Measurements from ENCODE around the gene IL17RC.

The IL17RC gene

DNA sequence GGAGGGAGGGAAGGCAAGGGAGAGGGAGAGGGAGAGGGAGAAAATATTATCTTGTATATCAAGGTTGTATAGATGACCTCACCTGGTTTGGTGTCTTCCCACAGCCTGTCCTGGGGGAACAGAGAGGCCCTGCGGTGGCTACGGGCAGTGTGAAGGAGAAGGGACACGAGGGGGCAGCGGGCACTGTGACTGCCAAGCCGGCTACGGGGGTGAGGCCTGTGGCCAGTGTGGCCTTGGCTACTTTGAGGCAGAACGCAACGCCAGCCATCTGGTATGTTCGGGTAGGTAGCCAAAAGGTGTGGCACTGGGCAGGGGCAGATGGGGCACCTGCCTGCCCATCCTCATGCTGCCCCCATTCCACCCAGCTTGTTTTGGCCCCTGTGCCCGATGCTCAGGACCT is 23.8 kb downstream of the IL17RC start:
- H3K79me2 ChIP-seq (ENCODE audit: low read length), result no peaks in the 10 kb centered on the region

DNA sequence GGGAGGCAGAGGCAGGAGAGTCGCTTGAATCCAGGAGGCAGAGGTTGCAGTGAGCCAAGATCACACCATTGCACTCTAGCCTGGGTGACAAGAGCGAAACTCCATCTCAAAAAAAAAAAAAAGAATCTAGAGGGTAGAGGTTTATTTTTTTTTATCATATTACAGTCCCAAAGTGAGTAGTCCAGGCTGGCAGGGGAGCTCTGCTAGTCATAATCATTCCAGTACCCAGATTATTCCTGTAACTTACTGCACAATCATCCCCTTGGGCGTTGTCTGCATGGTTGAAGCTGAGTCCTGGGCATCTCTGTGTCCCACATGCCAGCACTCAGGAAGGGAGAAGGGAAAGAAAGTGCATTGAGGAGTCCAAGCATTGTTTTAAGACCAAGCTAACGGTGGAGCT is 25.3 kb downstream of the IL17RC start:
- H3K4me3 ChIP-seq (ENCODE audit: low read length), result no peak overlapping the region
- no peaks in the 10 kb centered on the region for H3K79me2 ChIP-seq (ENCODE audit: low read length)
- no peaks in the 10 kb centered on the region for H3K36me3 ChIP-seq (replicated peaks; ENCODE audit: insufficient read depth, low read length)
- no peaks in the 10 kb centered on the region for H3K27me3 ChIP-seq (replicated peaks; ENCODE audit: insufficient read depth, low read length)
- H3K9me2 ChIP-seq (replicated peaks; ENCODE audit: insufficient read depth, low read length), result no peaks in the 10 kb centered on the region
- no peak overlapping the region for H3K4me2 ChIP-seq (ENCODE audit: low read depth, low read length)
- H2AFZ ChIP-seq (ENCODE audit: low read length), result no peak overlapping the region
- no peaks in the 10 kb centered on the region for H3K9me3 ChIP-seq (replicated peaks; ENCODE audit: insufficient read depth, low read length)
- H3K27ac ChIP-seq (ENCODE audit: low read length), result no peak overlapping the region
- H3F3A ChIP-seq (ENCODE audit: insufficient read depth, low read length), result no peaks in the 10 kb centered on the region
- H3K9ac ChIP-seq (ENCODE audit: low read length), result no peak overlapping the region
- DNase-seq, result no peak
- TF ChIP-seq EZH2 (optimal IDR thresholded peaks at IDR 0.05; ENCODE audit: low read depth, low read length) (no peak), EZH2phosphoT487 (IDR thresholded peaks at IDR 0.05; ENCODE audit: low read length) (no peak)
- TF ChIP-seq, protein P1, sequence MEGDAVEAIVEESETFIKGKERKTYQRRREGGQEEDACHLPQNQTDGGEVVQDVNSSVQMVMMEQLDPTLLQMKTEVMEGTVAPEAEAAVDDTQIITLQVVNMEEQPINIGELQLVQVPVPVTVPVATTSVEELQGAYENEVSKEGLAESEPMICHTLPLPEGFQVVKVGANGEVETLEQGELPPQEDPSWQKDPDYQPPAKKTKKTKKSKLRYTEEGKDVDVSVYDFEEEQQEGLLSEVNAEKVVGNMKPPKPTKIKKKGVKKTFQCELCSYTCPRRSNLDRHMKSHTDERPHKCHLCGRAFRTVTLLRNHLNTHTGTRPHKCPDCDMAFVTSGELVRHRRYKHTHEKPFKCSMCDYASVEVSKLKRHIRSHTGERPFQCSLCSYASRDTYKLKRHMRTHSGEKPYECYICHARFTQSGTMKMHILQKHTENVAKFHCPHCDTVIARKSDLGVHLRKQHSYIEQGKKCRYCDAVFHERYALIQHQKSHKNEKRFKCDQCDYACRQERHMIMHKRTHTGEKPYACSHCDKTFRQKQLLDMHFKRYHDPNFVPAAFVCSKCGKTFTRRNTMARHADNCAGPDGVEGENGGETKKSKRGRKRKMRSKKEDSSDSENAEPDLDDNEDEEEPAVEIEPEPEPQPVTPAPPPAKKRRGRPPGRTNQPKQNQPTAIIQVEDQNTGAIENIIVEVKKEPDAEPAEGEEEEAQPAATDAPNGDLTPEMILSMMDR (IDR thresholded peaks at IDR 0.05; ENCODE audit: low read length), result no peak
- no peaks in the 10 kb centered on the region for H3K4me1 ChIP-seq (ENCODE audit: low read length)
- no peaks in the 10 kb centered on the region for H4K20me1 ChIP-seq (ENCODE audit: insufficient read depth, low read length)

More for the DNA sequence above, 23.8 kb downstream of the IL17RC start:
- Histone ChIP-seq H3K4me2 (ENCODE audit: low read depth, low read length) (no peak overlapping the region), H3K9me3 (replicated peaks; ENCODE audit: insufficient read depth, low read length) (no peaks in the 10 kb centered on the region), H3K9ac (ENCODE audit: low read length) (no peak overlapping the region), H4K20me1 (ENCODE audit: insufficient read depth, low read length) (no peaks in the 10 kb centered on the region), H3K36me3 (replicated peaks; ENCODE audit: insufficient read depth, low read length) (no peaks in the 10 kb centered on the region), H3K4me3 (ENCODE audit: low read length) (no peak overlapping the region), H2AFZ (ENCODE audit: low read length) (no peak overlapping the region), H3K27me3 (replicated peaks; ENCODE audit: insufficient read depth, low read length) (no peaks in the 10 kb centered on the region), H3F3A (ENCODE audit: insufficient read depth, low read length) (no peaks in the 10 kb centered on the region), H3K9me2 (replicated peaks; ENCODE audit: insufficient read depth, low read length) (no peaks in the 10 kb centered on the region), H3K27ac (ENCODE audit: low read length) (no peak overlapping the region), H3K4me1 (ENCODE audit: low read length) (no peaks in the 10 kb centered on the region)
- TF ChIP-seq, protein P1 (IDR thresholded peaks at IDR 0.05; ENCODE audit: low read length), result no peak
- TF ChIP-seq EZH2phosphoT487 (IDR thresholded peaks at IDR 0.05; ENCODE audit: low read length), result no peak
- no peak for TF ChIP-seq EZH2 (optimal IDR thresholded peaks at IDR 0.05; ENCODE audit: low read depth, low read length)
- no peak for DNase-seq

DNA sequence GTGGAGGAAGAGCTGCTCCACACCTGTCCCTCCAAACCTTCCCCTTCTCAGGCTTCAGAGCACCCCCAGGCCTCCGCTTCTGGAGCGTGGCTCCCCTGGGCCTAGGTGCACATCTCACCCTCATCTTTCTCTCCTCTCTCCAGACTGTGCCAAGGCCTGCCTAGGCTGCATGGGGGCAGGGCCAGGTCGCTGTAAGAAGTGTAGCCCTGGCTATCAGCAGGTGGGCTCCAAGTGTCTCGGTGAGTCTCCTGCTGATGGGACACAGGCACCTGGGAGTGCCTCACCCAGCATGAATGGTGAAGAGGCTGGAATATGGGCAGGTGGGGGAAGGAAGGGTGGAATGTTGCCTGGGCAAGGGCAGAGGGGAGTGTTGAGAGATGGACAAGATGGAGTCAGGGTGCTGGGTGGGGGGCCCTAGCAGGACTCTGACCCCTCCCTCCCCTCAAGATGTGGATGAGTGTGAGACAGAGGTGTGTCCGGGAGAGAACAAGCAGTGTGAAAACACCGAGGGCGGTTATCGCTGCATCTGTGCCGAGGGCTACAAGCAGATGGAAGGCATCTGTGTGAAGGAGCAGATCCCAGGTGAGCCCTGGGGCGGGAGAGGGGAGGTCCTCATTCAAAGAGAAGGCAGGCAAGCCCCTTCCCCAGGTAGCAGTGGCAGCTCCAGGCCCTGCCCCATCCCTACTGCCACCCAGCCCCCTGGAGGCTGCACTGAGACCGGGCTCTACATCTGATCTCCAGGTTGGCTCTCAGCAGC is 26.2 kb downstream of the IL17RC start:
- Histone ChIP-seq H3K9me3 (replicated peaks; ENCODE audit: insufficient read depth, low read length) (no peaks in the 10 kb centered on the region), H3K79me2 (ENCODE audit: low read length) (no peaks in the 10 kb centered on the region), H3K9ac (ENCODE audit: low read length) (no peak overlapping the region), H4K20me1 (ENCODE audit: insufficient read depth, low read length) (no peaks in the 10 kb centered on the region), H3K27me3 (replicated peaks; ENCODE audit: insufficient read depth, low read length) (no peaks in the 10 kb centered on the region), H3F3A (ENCODE audit: insufficient read depth, low read length) (no peaks in the 10 kb centered on the region), H3K27ac (ENCODE audit: low read length) (no peak overlapping the region), H3K4me2 (ENCODE audit: low read depth, low read length) (no peak overlapping the region), H3K4me1 (ENCODE audit: low read length) (no peaks in the 10 kb centered on the region), H3K9me2 (replicated peaks; ENCODE audit: insufficient read depth, low read length) (no peaks in the 10 kb centered on the region), H3K36me3 (replicated peaks; ENCODE audit: insufficient read depth, low read length) (no peaks in the 10 kb centered on the region), H3K4me3 (ENCODE audit: low read length) (no peak overlapping the region), H2AFZ (ENCODE audit: low read length) (no peak overlapping the region)
- DNase-seq, result no peak
- TF ChIP-seq, protein P1 (IDR thresholded peaks at IDR 0.05; ENCODE audit: low read length), result no peak
- no peak for TF ChIP-seq EZH2phosphoT487 (IDR thresholded peaks at IDR 0.05; ENCODE audit: low read length)
- no peak for TF ChIP-seq EZH2 (optimal IDR thresholded peaks at IDR 0.05; ENCODE audit: low read depth, low read length)
